Stimulated activated CD4-positive, alpha-beta T cell treated with anti-CD3 and anti-CD28 coated beads, Interleukin-15, amount 100 ng/mL, for 24 hours (primary cell): ENCODE data around the gene CLASP1.
"Not testable (repeated sequence)": the region's sequence is repeated elsewhere in the genome, so short reads cannot be mapped to it uniquely, and the experiment has no call there.

Experiments
- DNase-seq: peaks from one replicate; pipeline ENCODE4 v3.0.0-alpha.2; 2020

CLASP1 gene

GRCh38 chr2:121575800-121576199 lies 73.5 kb downstream of the CLASP1 start:
- DNase-seq = no peak

DNA sequence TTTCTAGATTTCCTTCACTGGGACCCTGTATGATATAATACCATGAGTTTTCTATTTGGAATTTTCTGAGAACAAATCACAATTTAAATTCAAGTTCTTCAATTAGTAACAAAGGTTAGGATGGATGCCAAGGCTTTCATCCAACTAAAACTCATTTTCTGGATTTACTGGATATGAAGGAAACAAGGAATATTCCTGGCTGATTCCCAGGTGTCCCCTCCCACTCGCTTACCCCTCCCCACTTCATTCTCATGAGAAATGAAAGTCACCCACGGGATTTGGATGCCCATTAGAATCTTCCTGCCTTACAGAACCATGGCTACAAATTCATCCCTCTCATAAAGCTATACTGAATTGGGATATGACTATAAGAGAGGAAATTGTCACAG lies 78.6 kb downstream of the CLASP1 start:
- no peak for DNase-seq

- DNase-seq = no peak
These were observed 79.1 kb downstream of the CLASP1 start for GRCh38 chr2:121570036-121570666.

GRCh38 chr2:121567957-121568409 lies 81.3 kb downstream of the CLASP1 start:
- DNase-seq = no peak

GRCh38 chr2:121567452-121567851 lies 81.8 kb downstream of the CLASP1 start:
- DNase-seq = no peak

DNA sequence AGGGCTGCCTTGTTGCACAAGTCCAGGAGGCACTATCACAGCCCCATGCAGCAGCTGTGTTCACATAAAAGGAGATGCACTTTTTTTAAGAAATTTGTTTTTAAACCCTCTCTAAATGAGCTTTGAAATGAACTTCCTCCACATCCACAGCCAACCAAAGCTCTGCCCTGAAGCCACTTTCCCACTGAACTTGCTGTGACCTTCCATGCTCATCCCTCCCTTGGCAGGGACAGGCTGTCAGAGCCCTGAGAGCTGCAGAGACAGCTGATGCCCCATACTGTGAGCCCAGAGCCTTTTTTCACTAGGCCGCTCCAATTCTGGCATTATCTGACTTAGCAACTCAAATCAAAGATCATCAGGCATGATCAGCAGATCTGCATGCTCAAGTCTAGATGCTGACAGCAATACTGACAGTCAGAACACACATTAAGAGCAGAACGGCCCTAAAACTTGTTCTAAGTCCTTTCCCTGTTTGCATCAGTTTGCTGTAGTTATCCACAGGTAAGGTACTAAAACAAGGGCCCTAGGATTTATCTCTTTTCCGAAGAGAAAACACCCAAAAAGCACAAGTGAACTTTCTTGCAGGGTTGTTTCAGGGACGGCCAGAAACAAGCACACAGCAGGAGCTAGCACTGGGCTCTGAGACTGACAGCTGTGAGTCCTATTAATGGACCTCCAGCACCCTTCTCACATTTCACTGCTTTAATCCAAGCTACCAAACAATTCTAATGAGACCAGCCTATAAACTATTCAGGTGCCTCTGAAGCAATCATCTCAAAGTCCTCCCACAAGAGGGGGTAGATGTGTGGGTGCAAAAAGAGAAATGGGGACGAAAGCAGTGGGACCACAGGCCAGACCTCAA lies 83.6 kb downstream of the CLASP1 start:
- no peak for DNase-seq

DNA sequence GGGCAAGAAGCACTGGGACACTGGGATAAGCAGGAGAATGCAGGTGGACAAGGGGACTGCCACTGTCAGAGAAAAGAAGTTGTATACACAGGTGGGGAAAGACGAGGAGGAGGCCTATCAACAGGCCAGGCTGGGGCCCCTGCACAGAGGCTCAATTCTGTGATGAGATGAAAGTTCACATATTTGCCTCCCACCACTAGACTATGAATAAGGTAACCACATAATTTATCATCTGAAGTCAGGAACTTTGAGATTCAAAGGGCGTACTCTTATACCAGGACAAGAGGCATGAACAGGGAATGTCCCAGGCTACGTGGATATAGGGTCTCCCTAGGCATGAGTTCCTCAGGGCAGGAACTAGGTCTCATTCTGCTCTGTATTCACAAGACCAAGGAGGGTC lies 84.4 kb downstream of the CLASP1 start:
- DNase-seq = no peak

DNA sequence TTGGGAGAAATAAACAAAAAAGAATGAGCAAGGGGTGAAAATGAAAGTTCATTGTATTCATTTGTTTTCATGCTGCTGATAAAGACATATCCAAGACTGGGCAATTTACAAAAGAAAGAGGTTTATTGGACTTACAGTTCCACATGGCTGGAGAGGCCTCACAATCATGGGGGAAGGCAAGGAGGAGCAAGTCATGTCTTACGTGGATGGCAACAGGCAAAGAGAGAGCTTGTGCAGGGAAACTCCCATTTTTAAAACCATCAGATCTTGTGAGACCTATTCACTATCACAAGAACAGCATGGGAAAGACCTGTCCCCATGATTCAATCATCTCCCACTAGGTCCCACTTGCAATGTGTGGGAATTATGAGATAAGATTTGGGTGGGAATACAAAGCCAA lies 85.5 kb downstream of the CLASP1 start:
- not testable (repeated sequence) for DNase-seq

DNA sequence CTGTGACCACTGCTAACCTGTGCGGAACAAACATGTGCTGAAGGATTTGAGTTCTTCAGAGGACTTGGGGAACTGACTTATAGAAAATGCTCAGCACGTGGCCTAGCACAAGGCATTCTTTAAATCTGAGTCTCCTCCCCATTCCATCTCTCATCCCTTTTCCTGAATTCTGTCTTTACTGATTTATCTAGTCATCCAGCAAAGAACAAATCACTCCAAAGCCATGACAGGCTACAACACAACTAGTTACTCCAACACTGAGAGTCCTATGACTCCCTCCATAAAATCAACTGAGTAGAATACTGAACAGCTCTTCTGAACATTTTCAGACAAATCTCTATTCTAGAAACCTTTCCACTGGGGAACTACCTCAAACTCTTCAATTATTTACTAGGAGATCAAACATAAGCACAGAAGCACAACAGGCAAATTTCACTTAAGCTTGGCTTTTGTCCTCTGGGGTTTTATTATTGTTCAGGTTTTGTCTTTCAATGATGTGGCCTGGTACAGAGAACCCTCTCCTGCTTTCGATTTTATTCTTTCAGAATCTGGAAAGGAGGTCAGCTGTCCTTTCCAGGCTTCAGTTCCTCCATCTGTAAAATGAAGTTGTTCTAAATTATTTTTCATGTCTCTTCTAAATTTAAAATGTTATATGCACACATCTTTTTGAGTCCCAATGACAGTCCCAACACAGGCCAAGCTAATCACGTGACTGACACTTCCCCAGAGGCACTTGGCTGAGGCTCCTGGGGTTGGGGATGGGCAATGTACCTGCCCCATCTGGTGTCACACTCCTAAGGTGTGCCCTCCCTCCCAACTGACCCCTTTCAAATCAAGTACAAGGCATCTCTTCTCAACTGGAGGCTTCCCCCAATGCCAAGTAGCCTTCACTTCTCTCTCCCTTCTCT lies 86.7 kb downstream of the CLASP1 start:
- no peak for DNase-seq

DNA sequence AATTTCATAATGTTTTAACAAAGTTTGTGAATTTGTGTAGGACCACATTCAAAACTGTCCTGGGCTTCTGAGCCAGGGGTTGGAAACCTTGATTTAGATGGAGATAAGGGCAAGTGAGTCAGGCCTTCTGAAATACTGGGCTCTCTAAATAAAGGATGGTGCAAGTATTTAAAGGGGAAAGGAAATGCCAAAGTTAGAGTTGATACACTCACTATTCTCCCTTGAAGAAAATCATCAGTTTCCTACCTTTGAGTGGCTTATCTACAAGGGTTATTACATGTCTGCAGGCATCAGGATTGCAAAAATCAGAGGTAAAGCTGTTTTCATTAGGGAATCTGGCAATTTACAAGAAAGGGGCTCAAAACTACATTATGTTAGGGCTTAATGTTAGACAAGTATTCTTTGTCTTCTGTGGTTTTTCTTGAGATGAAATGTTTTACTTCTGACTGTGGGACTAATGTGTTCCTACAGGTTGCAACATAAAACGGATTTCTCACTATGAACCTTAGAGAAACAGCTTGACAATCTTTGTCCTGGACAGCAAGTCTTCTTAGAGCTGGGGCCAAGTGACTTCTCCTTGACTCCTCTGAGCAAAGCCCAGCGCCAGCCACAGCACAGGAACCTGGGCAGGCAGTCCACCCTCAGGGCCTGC lies 87.5 kb downstream of the CLASP1 start:
- DNase-seq = no peak

- DNase-seq = no peak
These were observed 90.9 kb downstream of the CLASP1 start for GRCh38 chr2:121558329-121558728.

DNA sequence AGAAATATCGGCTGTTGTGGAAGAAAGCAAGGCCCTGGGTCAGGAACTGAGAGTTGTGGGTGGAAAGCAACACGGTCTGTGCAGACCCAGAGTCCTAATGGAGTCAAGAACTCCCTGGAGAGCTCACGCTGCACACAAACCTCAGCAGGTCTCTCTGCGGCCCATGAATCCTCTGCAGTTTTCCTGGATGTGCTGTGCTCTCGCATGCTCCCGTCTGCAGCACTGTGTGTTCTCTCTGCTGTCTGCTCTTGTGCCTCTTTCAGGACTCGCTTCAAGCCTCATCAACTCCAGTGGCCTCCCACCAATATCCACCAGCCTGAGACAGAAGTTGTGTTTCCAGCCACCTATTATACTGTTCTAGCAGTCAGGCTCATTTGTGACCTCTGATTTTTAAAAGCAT lies 94.3 kb downstream of the CLASP1 start:
- no peak for DNase-seq

GRCh38 chr2:121552477-121553180 lies 96.6 kb downstream of the CLASP1 start:
- DNase-seq = not testable (repeated sequence)

DNA sequence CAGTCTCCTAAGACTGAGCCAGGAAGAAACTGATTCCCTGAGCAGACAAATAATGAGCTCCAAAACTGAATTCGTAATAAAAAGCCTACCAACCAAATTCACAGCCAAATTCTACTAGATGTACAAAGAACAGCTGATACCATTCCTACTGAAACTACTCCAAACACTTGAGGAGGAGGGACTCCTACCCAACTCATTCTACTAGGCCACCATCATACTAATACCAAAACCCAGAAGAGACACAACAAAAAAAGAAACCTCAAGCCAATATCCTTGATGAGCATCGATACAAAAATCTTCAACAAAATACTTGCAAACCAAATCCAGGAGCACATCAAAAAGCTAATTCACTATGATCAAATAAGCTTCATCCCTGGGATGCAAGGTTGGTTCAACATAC lies 98.6 kb downstream of the CLASP1 start:
- no peak for DNase-seq

DNA sequence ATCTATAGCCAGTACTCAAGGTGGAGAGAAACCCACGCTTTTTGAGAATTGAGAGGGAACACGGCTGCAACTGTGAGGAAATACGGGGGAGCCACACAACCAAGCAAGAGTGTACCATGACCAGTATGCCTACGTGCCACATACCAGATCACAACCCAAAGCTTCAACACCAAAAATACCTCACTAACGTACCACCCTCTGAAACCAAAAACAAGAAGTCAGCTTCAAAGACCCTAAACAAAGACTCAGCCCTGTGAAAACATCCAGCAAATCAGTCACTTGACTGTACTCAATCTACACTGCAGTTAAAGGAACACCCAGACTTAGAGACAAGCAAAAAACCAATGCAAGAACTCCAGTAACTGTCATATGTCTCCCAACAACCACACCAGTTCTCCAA lies 101.6 kb downstream of the CLASP1 start:
- no peak for DNase-seq

DNA sequence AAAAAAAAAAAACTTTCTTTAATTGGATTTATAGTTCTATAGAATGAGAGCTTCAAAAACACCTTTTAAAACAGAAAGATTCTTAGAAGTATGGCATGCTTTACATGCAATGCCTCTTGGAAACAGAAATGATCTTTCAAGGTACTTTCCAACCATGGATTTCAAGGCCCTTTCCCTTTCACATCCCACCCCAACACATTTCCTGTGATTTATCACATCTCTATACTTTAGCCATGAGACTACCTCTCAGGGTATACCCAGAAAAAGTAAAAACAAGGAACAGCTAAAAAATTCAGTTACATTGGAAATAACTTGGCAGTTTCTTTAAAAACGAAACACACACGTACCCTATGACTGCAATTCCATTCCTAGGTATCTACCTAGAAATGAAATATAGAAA lies 103.3 kb downstream of the CLASP1 start:
- no peak for DNase-seq

GRCh38 chr2:121545257-121545656 lies 104.0 kb downstream of the CLASP1 start:
- no peak for DNase-seq

- DNase-seq = no peak
These were observed 107.8 kb downstream of the CLASP1 start for GRCh38 chr2:121541495-121541894.

GRCh38 chr2:121539750-121540469 lies 109.4 kb downstream of the CLASP1 start:
- DNase-seq = no peak

GRCh38 chr2:121536850-121537557 lies 112.3 kb downstream of the CLASP1 start:
- no peak for DNase-seq

- no peak for DNase-seq
These were observed 112.9 kb downstream of the CLASP1 start for GRCh38 chr2:121536347-121536746.
